T-helper 1 cell treated with Interleukin-12 subunit alpha and Interleukin-12 subunit beta and Interleukin-4 antibody, amounts not matched to agents 30 μg/mL and 1 μg/mL, for 36 hours (primary cell): ENCODE data around the gene NBAS.

Experiments used
- H3K27ac Mint-ChIP-seq: one replicate; pipeline ENCODE4 v1.8.0; 2021; ENCODE audit warnings: mild to moderate bottlenecking, mixed read lengths
- H3K27me3 Mint-ChIP-seq: one replicate; pipeline ENCODE4 v1.8.0; 2021; ENCODE audit warnings: low read depth, mixed read lengths
- H3K36me3 Mint-ChIP-seq: one replicate; pipeline ENCODE4 v1.8.0; 2021; ENCODE audit warnings: low read depth, mixed read lengths
- H3K4me1 Mint-ChIP-seq: one replicate; pipeline ENCODE4 v1.8.0; 2021; ENCODE audit warnings: low read depth, mixed read lengths
- H3K4me3 Mint-ChIP-seq: one replicate; pipeline ENCODE4 v1.8.0; 2021; ENCODE audit warnings: mild to moderate bottlenecking, moderate library complexity, mixed read lengths
- H3K9me3 Mint-ChIP-seq: one replicate; pipeline ENCODE4 v1.8.0; 2021; ENCODE audit warnings: mixed read lengths

NBAS gene

GRCh38 chr2:15187702-15188101, 373.4 kb downstream of the NBAS start:
- Mint-ChIP-seq H3K27me3 (no peaks in the 10 kb centered on the region), H3K27ac (no peak overlapping the region), H3K36me3 (peaks cover 9% of the 10 kb centered on the region), H3K4me1 (peaks cover 1% of the 10 kb centered on the region), H3K9me3 (no peaks in the 10 kb centered on the region), H3K4me3 (no peak overlapping the region)

GRCh38 chr2:15186118-15186517, 375.0 kb downstream of the NBAS start:
- Mint-ChIP-seq H3K4me3 (no peak overlapping the region), H3K36me3 (peaks cover 11% of the 10 kb centered on the region)

GRCh38 chr2:15184491-15184890, 376.6 kb downstream of the NBAS start:
- no peaks in the 10 kb centered on the region for H3K9me3 Mint-ChIP-seq
- H3K27me3 Mint-ChIP-seq, result no peaks in the 10 kb centered on the region
- peaks cover 9% of the 10 kb centered on the region for H3K36me3 Mint-ChIP-seq
- H3K27ac Mint-ChIP-seq, result no peak overlapping the region
- peaks cover 1% of the 10 kb centered on the region for H3K4me1 Mint-ChIP-seq
- H3K4me3 Mint-ChIP-seq, result no peak overlapping the region

More at GRCh38 chr2:15186118-15186517, 375.0 kb downstream of the NBAS start:
- Mint-ChIP-seq H3K27me3 (no peaks in the 10 kb centered on the region), H3K9me3 (no peaks in the 10 kb centered on the region), H3K27ac (no peak overlapping the region), H3K4me1 (peaks cover 1% of the 10 kb centered on the region)

- H3K36me3 Mint-ChIP-seq, result peaks cover 12% of the 10 kb centered on the region
- H3K4me3 Mint-ChIP-seq, result no peak overlapping the region
- no peak overlapping the region for H3K27ac Mint-ChIP-seq
- no peaks in the 10 kb centered on the region for H3K9me3 Mint-ChIP-seq
- H3K4me1 Mint-ChIP-seq, result peaks cover 12% of the 10 kb centered on the region
- no peaks in the 10 kb centered on the region for H3K27me3 Mint-ChIP-seq
These were observed 378.9 kb downstream of the NBAS start for GRCh38 chr2:15182275-15182674.

- no peaks in the 10 kb centered on the region for H3K9me3 Mint-ChIP-seq
- no peak overlapping the region for H3K4me3 Mint-ChIP-seq
- H3K27ac Mint-ChIP-seq, result no peak overlapping the region
- peaks cover 21% of the 10 kb centered on the region for H3K4me1 Mint-ChIP-seq
- peaks cover 14% of the 10 kb centered on the region for H3K36me3 Mint-ChIP-seq
- H3K27me3 Mint-ChIP-seq, result no peaks in the 10 kb centered on the region
These were observed 379.9 kb downstream of the NBAS start for GRCh38 chr2:15181092-15181745.

GRCh38 chr2:15180379-15180778, 380.8 kb downstream of the NBAS start:
- Mint-ChIP-seq H3K27me3 (no peaks in the 10 kb centered on the region), H3K4me1 (peaks cover 29% of the 10 kb centered on the region), H3K36me3 (peaks cover 21% of the 10 kb centered on the region), H3K9me3 (no peaks in the 10 kb centered on the region), H3K27ac (no peak overlapping the region), H3K4me3 (no peak overlapping the region)

GRCh38 chr2:15178946-15179345, 382.2 kb downstream of the NBAS start:
- no peak overlapping the region for H3K4me3 Mint-ChIP-seq
- H3K36me3 Mint-ChIP-seq, result peaks cover 28% of the 10 kb centered on the region
- peaks cover 32% of the 10 kb centered on the region for H3K4me1 Mint-ChIP-seq
- no peaks in the 10 kb centered on the region for H3K27me3 Mint-ChIP-seq
- H3K9me3 Mint-ChIP-seq, result no peaks in the 10 kb centered on the region
- no peak overlapping the region for H3K27ac Mint-ChIP-seq

- no peaks in the 10 kb centered on the region for H3K9me3 Mint-ChIP-seq
- peaks cover 35% of the 10 kb centered on the region for H3K36me3 Mint-ChIP-seq
- peak overlapping the region; percentile 61 for H3K27ac Mint-ChIP-seq
- no peaks in the 10 kb centered on the region for H3K27me3 Mint-ChIP-seq
- H3K4me1 Mint-ChIP-seq, result peaks cover 39% of the 10 kb centered on the region
- peak overlapping the region; percentile 60 for H3K4me3 Mint-ChIP-seq
These were observed 384.0 kb downstream of the NBAS start for GRCh38 chr2:15177103-15177502.

GRCh38 chr2:15176604-15177003, 384.5 kb downstream of the NBAS start:
- H3K27me3 Mint-ChIP-seq, result no peaks in the 10 kb centered on the region
- peaks cover 39% of the 10 kb centered on the region for H3K4me1 Mint-ChIP-seq
- peak overlapping the region; percentile 51 for H3K4me3 Mint-ChIP-seq
- H3K36me3 Mint-ChIP-seq, result peaks cover 35% of the 10 kb centered on the region
- peak overlapping the region; percentile 51 for H3K27ac Mint-ChIP-seq
- no peaks in the 10 kb centered on the region for H3K9me3 Mint-ChIP-seq

GRCh38 chr2:15174567-15174966, 386.6 kb downstream of the NBAS start:
- Mint-ChIP-seq H3K9me3 (no peaks in the 10 kb centered on the region), H3K27ac (no peak overlapping the region), H3K36me3 (peaks cover 34% of the 10 kb centered on the region), H3K4me1 (peaks cover 39% of the 10 kb centered on the region), H3K4me3 (no peak overlapping the region), H3K27me3 (no peaks in the 10 kb centered on the region)

- H3K4me1 Mint-ChIP-seq, result peaks cover 37% of the 10 kb centered on the region
- peaks cover 32% of the 10 kb centered on the region for H3K36me3 Mint-ChIP-seq
- H3K27me3 Mint-ChIP-seq, result no peaks in the 10 kb centered on the region
- H3K27ac Mint-ChIP-seq, result no peak overlapping the region
- H3K9me3 Mint-ChIP-seq, result no peaks in the 10 kb centered on the region
- no peak overlapping the region for H3K4me3 Mint-ChIP-seq
These were observed 387.6 kb downstream of the NBAS start for GRCh38 chr2:15173501-15173900.

- peaks cover 31% of the 10 kb centered on the region for H3K36me3 Mint-ChIP-seq
- H3K27ac Mint-ChIP-seq, result no peak overlapping the region
- peaks cover 32% of the 10 kb centered on the region for H3K4me1 Mint-ChIP-seq
- H3K4me3 Mint-ChIP-seq, result no peak overlapping the region
- H3K27me3 Mint-ChIP-seq, result no peaks in the 10 kb centered on the region
- no peaks in the 10 kb centered on the region for H3K9me3 Mint-ChIP-seq
These were observed 388.3 kb downstream of the NBAS start for GRCh38 chr2:15172825-15173224.

- peaks cover 9% of the 10 kb centered on the region for H3K4me1 Mint-ChIP-seq
- no peaks in the 10 kb centered on the region for H3K9me3 Mint-ChIP-seq
- peaks cover 17% of the 10 kb centered on the region for H3K36me3 Mint-ChIP-seq
- H3K27me3 Mint-ChIP-seq, result no peaks in the 10 kb centered on the region
- H3K27ac Mint-ChIP-seq, result no peak overlapping the region
- H3K4me3 Mint-ChIP-seq, result no peak overlapping the region
These were observed 390.9 kb downstream of the NBAS start for GRCh38 chr2:15170070-15170775.

GRCh38 chr2:15169326-15170069, 391.6 kb downstream of the NBAS start:
- no peaks in the 10 kb centered on the region for H3K9me3 Mint-ChIP-seq
- no peaks in the 10 kb centered on the region for H3K27me3 Mint-ChIP-seq
- no peak overlapping the region for H3K27ac Mint-ChIP-seq
- H3K4me3 Mint-ChIP-seq, result no peak overlapping the region
- H3K36me3 Mint-ChIP-seq, result peaks cover 14% of the 10 kb centered on the region
- H3K4me1 Mint-ChIP-seq, result peaks cover 7% of the 10 kb centered on the region

GRCh38 chr2:15168116-15168515, 393.0 kb downstream of the NBAS start:
- Mint-ChIP-seq H3K27me3 (no peaks in the 10 kb centered on the region), H3K36me3 (peaks cover 6% of the 10 kb centered on the region), H3K4me1 (peaks cover 2% of the 10 kb centered on the region), H3K4me3 (no peak overlapping the region), H3K9me3 (no peaks in the 10 kb centered on the region), H3K27ac (no peak overlapping the region)
